Gastroesophageal sphincter (tissue), 3 donors: ENCODE data around the gene GNL3.

Source experiments
- EP300 ChIP-seq: sonication (generic); formaldehyde crosslinking; IDR thresholded peaks from one replicate; pipeline ENCODE4 v1.6.1; 2017; ENCODE audit warnings: antibody characterized with exemption, mild to moderate bottlenecking
- TF ChIP-seq, protein P1 (sequence below), 4 experiments: fragments of 200-600 bp in 2 of 4; fragments of 450-650 bp in 2 of 4; sonication (generic) in 1 of 4; IDR thresholded peaks; one replicate each; pipeline ENCODE4 v1.5.1; 2017 to 2019; ENCODE audit warnings: antibody characterized with exemption in 4 of 4, mild to moderate bottlenecking in 2 of 4, moderate library complexity in 2 of 4

DNA sequence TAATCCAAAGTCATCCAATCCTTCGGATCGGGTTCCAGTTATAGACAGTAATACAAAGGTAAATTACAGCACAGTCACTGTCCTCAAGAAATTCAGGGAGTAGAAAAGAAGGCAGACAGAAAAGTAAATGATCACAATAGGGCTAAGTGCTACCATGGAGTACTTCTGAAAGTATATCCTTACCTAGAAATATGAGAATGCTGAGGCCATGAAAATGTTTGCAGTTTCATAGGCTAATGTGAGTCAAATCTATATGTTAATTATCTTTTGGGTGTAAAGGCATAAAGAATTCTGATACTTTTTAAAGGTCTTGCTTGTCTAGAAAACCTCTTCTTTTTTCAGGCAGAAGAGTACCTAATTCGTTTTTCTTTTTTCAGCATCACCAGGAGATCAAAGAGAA lies 29.9 kb upstream of the GNL3 start:
- TF ChIP-seq, protein P1, sequence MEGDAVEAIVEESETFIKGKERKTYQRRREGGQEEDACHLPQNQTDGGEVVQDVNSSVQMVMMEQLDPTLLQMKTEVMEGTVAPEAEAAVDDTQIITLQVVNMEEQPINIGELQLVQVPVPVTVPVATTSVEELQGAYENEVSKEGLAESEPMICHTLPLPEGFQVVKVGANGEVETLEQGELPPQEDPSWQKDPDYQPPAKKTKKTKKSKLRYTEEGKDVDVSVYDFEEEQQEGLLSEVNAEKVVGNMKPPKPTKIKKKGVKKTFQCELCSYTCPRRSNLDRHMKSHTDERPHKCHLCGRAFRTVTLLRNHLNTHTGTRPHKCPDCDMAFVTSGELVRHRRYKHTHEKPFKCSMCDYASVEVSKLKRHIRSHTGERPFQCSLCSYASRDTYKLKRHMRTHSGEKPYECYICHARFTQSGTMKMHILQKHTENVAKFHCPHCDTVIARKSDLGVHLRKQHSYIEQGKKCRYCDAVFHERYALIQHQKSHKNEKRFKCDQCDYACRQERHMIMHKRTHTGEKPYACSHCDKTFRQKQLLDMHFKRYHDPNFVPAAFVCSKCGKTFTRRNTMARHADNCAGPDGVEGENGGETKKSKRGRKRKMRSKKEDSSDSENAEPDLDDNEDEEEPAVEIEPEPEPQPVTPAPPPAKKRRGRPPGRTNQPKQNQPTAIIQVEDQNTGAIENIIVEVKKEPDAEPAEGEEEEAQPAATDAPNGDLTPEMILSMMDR (IDR thresholded peaks at IDR 0.05) = no peak
- TF ChIP-seq EP300 = no peak
